Measurements from ENCODE around the gene TBC1D1.

DNA sequence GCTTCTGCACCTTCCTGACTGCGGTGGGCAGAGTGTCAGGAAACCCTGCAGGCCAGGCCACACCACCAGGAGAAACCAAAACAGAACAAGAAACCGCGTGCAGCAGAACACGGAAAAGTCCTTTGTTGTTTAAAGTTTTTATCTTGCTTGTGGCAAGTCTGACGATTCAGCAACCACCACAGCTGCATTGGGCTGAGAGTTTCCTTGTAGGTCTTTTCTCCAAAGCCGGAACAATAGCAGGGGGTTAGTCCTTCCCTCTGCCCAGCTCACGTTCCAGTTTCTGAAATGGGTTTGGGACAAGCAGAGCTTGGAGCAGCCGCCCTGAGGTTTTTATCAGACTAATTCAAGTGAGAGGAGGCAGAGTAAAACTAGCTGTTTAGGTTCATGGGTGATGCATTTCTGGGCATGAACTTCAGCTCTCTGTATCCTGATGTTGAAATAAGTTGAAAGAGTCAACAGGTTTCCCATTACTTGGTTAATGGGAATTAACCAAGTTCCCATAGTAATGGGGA is 286.2 kb downstream of the TBC1D1 start:
- TF ChIP-seq CTCF (conservative IDR thresholded peaks at IDR 0.05; ENCODE audit: low read depth, low read length) (no peak), EZH2 (IDR thresholded peaks at IDR 0.05; ENCODE audit: borderline replicate concordance, low read depth, low read length, poor library complexity, severe bottlenecking) (no peak)
